GM18873 (cell line): ENCODE data around the gene NUDT16L1.

Experiments used
- ATAC-seq: cut with Tn5 transposase; IDR thresholded peaks from one replicate; pipeline ENCODE4 v1.9.1; 2021; ENCODE audit warnings: mild to moderate bottlenecking, moderate library complexity, moderate number of reproducible peaks; ENCODE audit not compliant: unreplicated experiment, low FRiP score

Gene NUDT16L1

GRCh38 chr16:4663777-4664465 lies 29.4 kb upstream of the NUDT16L1 start:
- no peak for ATAC-seq

- ATAC-seq, result no peak
Observed at GRCh38 chr16:4664538-4665418, 28.6 kb upstream of the NUDT16L1 start.

- no peak for ATAC-seq
Observed at GRCh38 chr16:4666537-4667202, 26.7 kb upstream of the NUDT16L1 start.

GRCh38 chr16:4667203-4667963 lies 26.0 kb upstream of the NUDT16L1 start:
- ATAC-seq, result no peak

GRCh38 chr16:4668313-4668960 lies 24.9 kb upstream of the NUDT16L1 start:
- ATAC-seq, result no peak

GRCh38 chr16:4673387-4674046 lies 19.8 kb upstream of the NUDT16L1 start:
- ATAC-seq, result no peak

- ATAC-seq, result no peak
Observed at GRCh38 chr16:4674926-4675530, 18.3 kb upstream of the NUDT16L1 start.

- ATAC-seq, result no peak
Observed at GRCh38 chr16:4675864-4676786, 17.2 kb upstream of the NUDT16L1 start.

GRCh38 chr16:4676831-4677230 lies 16.5 kb upstream of the NUDT16L1 start:
- no peak for ATAC-seq

GRCh38 chr16:4677390-4677789 lies 16.0 kb upstream of the NUDT16L1 start:
- no peak for ATAC-seq

GRCh38 chr16:4677994-4678393 lies 15.4 kb upstream of the NUDT16L1 start:
- ATAC-seq, result no peak

GRCh38 chr16:4678596-4678995 lies 14.8 kb upstream of the NUDT16L1 start:
- ATAC-seq, result no peak

- ATAC-seq, result no peak
Observed at GRCh38 chr16:4679156-4679849, 14.1 kb upstream of the NUDT16L1 start.

- no peak for ATAC-seq
Observed at GRCh38 chr16:4679850-4680636, 13.3 kb upstream of the NUDT16L1 start.

GRCh38 chr16:4680673-4681470 lies 12.5 kb upstream of the NUDT16L1 start:
- no peak for ATAC-seq
